Omental fat pad (tissue), 4 donors: Measurements from ENCODE around the gene H6PD. TPM values are rescaled to one million over a fixed set of nuclear protein-coding genes. Genes with fewer than 3 reads are reported as not detected.

Experiments used
- ATAC-seq: fragments of 150-250 bp; one replicate; pipeline ENCODE4 v1.9.1; 2016; ENCODE audit warnings: mild to moderate bottlenecking, moderate library complexity; ENCODE audit not compliant: low FRiP score
- DNase-seq: peaks from one replicate; pipeline ENCODE4 v3.0.0-alpha.2; 2019; ENCODE audit warnings: low spot score
- total RNA-seq, 4 donors: library from RNA; depleted of rRNA; stranded (reverse); fragments of >200 nt; gene quantifications; one replicate each; pipeline ENCODE4 v1.1.0, GENCODE V29; 2016
- TF ChIP-seq, protein P1 (sequence below), 3 donors: fragments of 450-650 bp; IDR thresholded peaks; one replicate each; pipeline ENCODE4 v1.5.1; 2016 to 2017; ENCODE audit warnings: antibody characterized with exemption in 3 of 3, mild to moderate bottlenecking in 3 of 3, moderate library complexity in 2 of 3

H6PD gene
- total RNA-seq, 4 donors from 2014 or later = 75.5 to 142 (median 82.7) TPM

DNA sequence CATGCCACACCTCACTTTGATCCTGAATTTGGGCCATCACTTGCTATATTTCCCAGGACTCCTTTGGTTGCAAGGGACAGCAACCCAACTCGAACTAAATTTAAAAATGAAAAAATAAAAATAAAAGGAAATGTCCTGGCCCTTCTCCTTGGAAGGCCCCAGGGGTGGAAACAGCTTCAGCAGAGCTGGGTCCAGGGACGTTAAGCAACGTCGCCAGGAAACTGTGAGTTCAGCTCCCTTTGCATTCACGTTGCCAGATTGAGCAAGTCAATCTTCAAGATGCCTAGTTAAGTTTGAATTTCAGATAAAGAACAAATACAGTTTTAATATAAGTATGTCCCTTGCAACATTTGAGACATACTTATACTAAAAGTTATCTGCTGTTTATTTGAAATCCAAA lies 43.5 kb downstream of the H6PD start:
- TF ChIP-seq, protein P1, sequence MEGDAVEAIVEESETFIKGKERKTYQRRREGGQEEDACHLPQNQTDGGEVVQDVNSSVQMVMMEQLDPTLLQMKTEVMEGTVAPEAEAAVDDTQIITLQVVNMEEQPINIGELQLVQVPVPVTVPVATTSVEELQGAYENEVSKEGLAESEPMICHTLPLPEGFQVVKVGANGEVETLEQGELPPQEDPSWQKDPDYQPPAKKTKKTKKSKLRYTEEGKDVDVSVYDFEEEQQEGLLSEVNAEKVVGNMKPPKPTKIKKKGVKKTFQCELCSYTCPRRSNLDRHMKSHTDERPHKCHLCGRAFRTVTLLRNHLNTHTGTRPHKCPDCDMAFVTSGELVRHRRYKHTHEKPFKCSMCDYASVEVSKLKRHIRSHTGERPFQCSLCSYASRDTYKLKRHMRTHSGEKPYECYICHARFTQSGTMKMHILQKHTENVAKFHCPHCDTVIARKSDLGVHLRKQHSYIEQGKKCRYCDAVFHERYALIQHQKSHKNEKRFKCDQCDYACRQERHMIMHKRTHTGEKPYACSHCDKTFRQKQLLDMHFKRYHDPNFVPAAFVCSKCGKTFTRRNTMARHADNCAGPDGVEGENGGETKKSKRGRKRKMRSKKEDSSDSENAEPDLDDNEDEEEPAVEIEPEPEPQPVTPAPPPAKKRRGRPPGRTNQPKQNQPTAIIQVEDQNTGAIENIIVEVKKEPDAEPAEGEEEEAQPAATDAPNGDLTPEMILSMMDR (IDR thresholded peaks at IDR 0.05) = no peak
- ATAC-seq (no peak), DNase-seq (no peak)

DNA sequence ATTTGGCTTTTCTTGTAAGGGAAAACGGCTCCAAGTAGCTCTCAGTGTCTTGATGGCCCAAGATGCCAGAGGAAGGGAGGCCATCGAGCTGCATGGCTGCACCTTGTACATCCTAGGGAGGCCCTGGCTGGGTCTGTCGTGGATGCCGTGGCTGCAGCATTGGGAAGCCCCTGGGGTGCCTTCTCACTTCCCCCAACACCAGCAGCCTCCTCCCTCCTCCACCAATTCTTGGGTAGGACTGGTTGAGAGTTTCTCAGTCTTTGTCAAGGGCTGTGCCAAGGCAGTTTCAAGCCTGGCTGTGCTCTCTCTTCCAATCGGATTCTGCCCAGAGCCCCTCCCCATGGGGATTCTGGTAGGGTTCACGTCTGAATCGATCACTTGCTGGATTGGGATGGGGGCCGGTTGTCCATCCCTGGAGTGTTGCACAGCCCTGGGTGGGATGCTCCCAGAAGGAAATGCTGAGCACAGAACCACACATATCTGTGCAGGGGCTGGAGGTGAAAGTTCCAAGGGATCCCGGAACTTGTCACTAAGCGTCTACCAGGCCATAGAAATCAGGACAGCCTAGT lies 44.1 kb downstream of the H6PD start:
- ATAC-seq (no peak), DNase-seq (no peak)
- TF ChIP-seq, protein P1 (IDR thresholded peaks at IDR 0.05) = no peak

DNA sequence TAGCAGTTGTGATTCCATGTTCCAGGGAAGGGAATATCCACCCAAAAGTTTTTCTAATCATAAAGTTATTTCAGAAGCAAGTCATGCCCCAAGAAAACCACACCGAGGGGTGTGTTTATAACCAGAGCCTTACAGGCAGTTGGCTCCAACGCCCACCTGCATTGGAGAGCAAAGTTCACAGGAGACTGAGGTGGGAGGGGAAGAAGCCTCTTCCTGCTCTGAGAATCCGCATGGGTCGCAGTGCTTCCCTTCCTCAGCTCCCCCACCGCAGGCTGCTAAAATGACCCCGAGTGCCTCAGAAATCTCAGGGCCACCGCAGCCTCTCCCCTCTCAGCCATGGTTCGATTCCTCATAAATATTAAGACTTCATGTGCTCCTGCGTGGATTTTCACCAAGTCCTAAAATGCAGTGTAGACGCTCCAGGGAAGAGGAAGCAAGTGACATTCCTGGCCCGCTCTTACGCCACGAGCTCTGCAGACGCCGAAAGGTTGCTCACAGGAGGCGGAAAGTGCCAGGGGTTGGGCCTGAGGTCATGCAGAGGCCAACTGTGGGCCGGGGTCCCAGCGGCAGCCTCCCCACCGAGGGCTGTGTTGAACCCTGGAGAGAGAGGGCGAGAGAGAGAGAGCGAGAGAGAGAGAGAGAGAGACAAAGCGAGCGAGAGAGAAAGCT lies 44.7 kb downstream of the H6PD start:
- ATAC-seq (no peak), DNase-seq (no peak)
- TF ChIP-seq, protein P1 (IDR thresholded peaks at IDR 0.05) = no peak

DNA sequence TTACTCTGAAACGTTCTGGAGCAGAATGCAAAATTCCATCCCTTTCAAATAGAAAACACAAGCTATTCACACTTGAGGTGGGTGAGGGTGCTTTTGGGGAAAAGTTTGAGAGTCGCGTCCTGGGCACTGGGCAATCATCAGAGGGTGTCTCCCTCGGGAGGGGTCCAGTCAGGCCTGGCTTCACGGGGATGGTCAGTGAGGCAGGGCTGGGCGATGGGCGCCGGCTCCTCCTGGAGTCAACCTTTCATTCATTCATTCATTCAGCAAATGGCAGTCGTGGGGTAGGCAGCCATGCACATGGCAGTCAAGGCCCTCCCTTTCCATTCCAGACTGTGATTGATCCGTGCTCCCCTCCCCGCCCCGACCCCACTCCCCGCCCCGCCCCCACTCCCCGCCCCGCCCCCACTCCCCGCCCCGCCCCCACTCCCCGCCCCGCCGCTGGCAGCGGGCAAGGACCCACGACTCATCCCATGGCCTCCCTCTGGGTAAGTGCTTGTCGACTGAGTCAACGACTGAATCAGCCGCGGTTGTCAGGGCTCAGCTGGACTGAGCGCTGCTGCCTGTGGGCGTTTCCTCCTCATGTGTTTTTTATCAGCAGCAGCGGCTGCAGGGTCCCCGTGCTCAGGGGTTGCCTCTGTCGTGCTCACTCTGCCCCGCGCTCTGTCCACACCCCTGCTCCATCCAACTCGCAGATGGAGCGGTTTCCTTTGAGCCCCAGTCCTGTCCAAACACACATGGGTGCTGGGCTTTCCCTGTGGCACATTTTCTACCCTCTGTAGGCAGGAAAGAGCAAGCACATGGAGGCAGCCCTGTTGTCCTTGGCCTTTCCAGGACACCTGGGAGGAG lies 45.7 kb downstream of the H6PD start:
- peak; percentile 93 for ATAC-seq
- no peak for DNase-seq
- TF ChIP-seq, protein P1 (IDR thresholded peaks at IDR 0.05) = no peak

DNA sequence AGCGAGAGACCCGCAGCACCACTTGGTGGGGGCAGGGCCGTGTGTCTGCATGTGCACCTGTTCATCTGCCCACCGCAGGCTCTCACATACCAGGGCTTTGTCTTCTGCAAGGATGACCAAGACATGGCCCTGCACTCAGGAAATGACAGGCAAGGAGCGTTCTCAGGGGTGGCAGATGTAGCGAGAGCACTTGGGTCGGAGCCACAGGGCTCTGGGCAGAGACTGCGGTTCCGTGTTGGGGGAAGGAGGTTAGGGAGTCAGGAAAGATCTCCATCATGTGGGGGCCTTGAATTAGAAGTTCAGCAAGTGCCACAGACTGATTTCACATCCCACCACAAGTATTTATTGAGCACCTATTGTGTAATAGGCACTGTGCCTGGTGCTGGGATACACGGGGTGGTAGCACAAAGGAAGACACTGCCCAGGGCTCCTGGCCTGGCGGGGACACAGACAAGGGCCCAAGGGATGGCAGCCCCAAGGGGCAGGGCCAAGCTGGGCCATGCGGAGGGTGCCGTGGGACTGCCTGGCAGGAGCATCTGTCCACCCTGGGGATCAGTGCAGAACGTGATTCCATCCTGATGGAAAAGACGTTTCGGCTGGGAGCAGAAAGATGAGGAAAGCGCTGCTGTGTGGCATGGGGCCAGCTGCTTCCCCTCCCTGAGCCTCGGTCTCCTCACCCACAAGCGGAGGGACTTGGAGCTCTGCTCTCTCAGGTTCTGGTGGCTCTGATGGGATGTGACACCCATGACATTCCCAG lies 46.7 kb downstream of the H6PD start:
- DNase-seq (no peak), ATAC-seq (no peak)
- TF ChIP-seq, protein P1 (IDR thresholded peaks at IDR 0.05) = no peak

DNA sequence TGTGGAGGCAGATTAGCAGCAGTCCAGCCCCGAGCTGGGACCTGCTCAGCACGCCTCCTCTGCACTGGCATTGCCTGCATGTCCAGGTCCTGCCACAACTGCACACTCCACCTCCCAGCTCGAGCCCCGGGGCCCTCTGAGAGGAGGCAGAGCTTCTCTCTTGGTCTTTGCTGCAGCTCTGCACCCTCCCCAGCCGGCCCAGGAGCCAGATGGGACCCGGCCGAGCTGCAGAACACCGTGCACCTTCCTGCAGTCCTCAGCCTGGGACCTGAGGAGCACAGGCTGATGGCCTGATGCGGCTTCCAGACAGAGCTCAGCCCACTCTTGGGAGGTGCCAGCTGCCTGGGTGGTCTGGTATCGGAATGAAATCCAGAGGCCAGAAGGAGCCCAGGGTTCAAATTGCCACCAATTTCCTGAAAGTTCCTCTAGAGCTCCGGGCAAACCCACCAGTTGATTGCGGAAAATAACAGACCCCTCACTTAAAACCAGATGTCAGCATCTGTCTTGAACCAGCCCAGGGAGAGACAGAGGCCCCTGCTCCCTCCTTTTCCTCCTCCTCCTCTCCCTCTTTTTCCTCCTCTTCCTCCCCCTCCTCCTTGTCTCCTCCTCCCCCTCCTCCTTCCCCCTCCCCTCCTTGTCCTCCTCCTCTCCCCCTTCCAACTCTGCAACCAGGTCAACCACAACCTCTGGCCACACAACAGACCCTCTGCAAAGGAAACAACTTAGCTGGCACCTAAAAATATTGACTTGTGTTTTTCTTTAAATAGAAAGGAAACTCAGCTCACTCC lies 47.5 kb downstream of the H6PD start:
- ATAC-seq (no peak), DNase-seq (no peak)
- TF ChIP-seq, protein P1 (IDR thresholded peaks at IDR 0.05) = no peak
